Smooth muscle cell (in vitro differentiated cells): Measurements from ENCODE around the gene RAD23B. TPM values are rescaled to one million over a fixed set of nuclear protein-coding genes. Genes with fewer than 3 reads are reported as not detected.

Source experiments
- DNase-seq: peaks from one replicate; lab custom pipeline; 2025; ENCODE audit not compliant: unreplicated experiment; lab: John Stamatoyannopoulos, UW
- H2AFZ ChIP-seq: fragments of 200-600 bp; sonication (generic); 2 replicates; pipeline ENCODE4 v1.6.0; 2016; ENCODE audit warnings: antibody characterized with exemption, low read depth, mild to moderate bottlenecking
- H3F3A ChIP-seq: fragments of 200-600 bp; sonication (generic); 2 replicates; pipeline ENCODE4 v1.6.0; 2017; ENCODE audit warnings: antibody characterized with exemption, low read depth
- H3K27ac ChIP-seq: fragments of 200-600 bp; sonication (generic); 2 replicates; pipeline ENCODE4 v1.5.1; 2016; ENCODE audit warnings: low read depth, mild to moderate bottlenecking
- H3K27me3 ChIP-seq: fragments of 200-600 bp; sonication (generic); 2 replicates; pipeline ENCODE4 v1.6.1; 2016; ENCODE audit warnings: low read depth, mild to moderate bottlenecking
- H3K36me3 ChIP-seq: fragments of 200-600 bp; sonication (generic); 2 replicates; pipeline ENCODE4 v1.5.1; 2016; ENCODE audit warnings: low read depth
- H3K4me1 ChIP-seq: fragments of 200-600 bp; sonication (generic); 2 replicates; pipeline ENCODE4 v1.5.1; 2016; ENCODE audit warnings: low read depth
- H3K4me2 ChIP-seq: fragments of 200-600 bp; sonication (generic); 2 replicates; pipeline ENCODE4 v1.6.0; 2016; ENCODE audit warnings: mild to moderate bottlenecking
- H3K4me3 ChIP-seq: fragments of 200-600 bp; sonication (generic); 2 replicates; pipeline ENCODE4 v1.5.1; 2016; ENCODE audit warnings: mild to moderate bottlenecking
- H3K79me2 ChIP-seq: fragments of 200-600 bp; sonication (generic); 2 replicates; pipeline ENCODE4 v1.6.0; 2016; ENCODE audit warnings: low read depth, mild to moderate bottlenecking
- H3K9ac ChIP-seq: fragments of 200-600 bp; sonication (generic); 2 replicates; pipeline ENCODE4 v1.6.0; 2016; ENCODE audit warnings: low read depth
- H3K9me3 ChIP-seq: fragments of 200-600 bp; sonication (generic); replicated peaks from 2 replicates; pipeline ENCODE4 v1.5.1; 2016; ENCODE audit warnings: low read depth
- H4K20me1 ChIP-seq: fragments of 200-600 bp; sonication (generic); 2 replicates; pipeline ENCODE4 v1.6.0; 2016; ENCODE audit warnings: low read depth
- CTCF ChIP-seq: fragments of 200-600 bp; sonication (generic); IDR thresholded peaks from 2 replicates; pipeline ENCODE4 v1.5.1; 2017; ENCODE audit warnings: borderline replicate concordance, mild to moderate bottlenecking, antibody characterized with exemption; ENCODE audit not compliant: insufficient read depth, poor library complexity, severe bottlenecking
- WGBS: methylation state at CpG from one replicate; pipeline ENCODE4 v1.1.7; 2016; ENCODE audit warnings: low lambda C conversion rate; 5-methylcytosine and 5-hydroxymethylcytosine counted together
- polyA plus RNA-seq: library from polyadenylated mRNA; unstranded; fragments of >200 nt; fragmentation: Nextera tagmentation; extraction: Ambion mirVana; gene quantifications from 2 replicates; pipeline ENCODE4 v1.2.1, GENCODE V29; 2016
- total RNA-seq: library from RNA; depleted of rRNA; stranded (reverse); fragments of >200 nt; gene quantifications from 2 replicates; pipeline ENCODE4 v1.2.3, GENCODE V29; 2014

Gene RAD23B
- total and polyA plus RNA-seq, 2 experiments from 2014 or later = 11.0 to 112 TPM

- WGBS = 96% methylated on average over 7 of the region's 7 CpGs
- Histone ChIP-seq H3K79me2 (no peaks in the 10 kb centered on the region), H3K27me3 (no peaks in the 10 kb centered on the region), H3K4me2 (no peak overlapping the region), H3K4me1 (no peaks in the 10 kb centered on the region), H3K36me3 (no peaks in the 10 kb centered on the region), H4K20me1 (no peaks in the 10 kb centered on the region), H3K27ac (no peak overlapping the region), H3F3A (no peaks in the 10 kb centered on the region), H2AFZ (no peak overlapping the region), H3K9me3 (no peaks in the 10 kb centered on the region), H3K9ac (no peak overlapping the region), H3K4me3 (no peak overlapping the region)
- DNase-seq = no peak
- no peak for TF ChIP-seq CTCF
Observed at GRCh38 chr9:107266624-107267368, 16.3 kb upstream of the RAD23B start.

- Histone ChIP-seq H3K79me2 (no peaks in the 10 kb centered on the region), H3K4me3 (no peak overlapping the region), H4K20me1 (no peaks in the 10 kb centered on the region), H3K27ac (no peak overlapping the region), H3K4me1 (no peaks in the 10 kb centered on the region), H3F3A (no peaks in the 10 kb centered on the region), H3K36me3 (no peaks in the 10 kb centered on the region), H3K9me3 (no peaks in the 10 kb centered on the region), H3K27me3 (no peaks in the 10 kb centered on the region), H2AFZ (no peak overlapping the region), H3K4me2 (no peak overlapping the region), H3K9ac (no peak overlapping the region)
- TF ChIP-seq CTCF = no peak
- DNase-seq = no peak
- 94% methylated on average over 2 of the region's 2 CpGs for WGBS
Observed at GRCh38 chr9:107268560-107268959, 14.5 kb upstream of the RAD23B start.

GRCh38 chr9:107269254-107269653 lies 13.8 kb upstream of the RAD23B start:
- no peaks in the 10 kb centered on the region for H3K27me3 ChIP-seq
- TF ChIP-seq CTCF = no peak
- no peaks in the 10 kb centered on the region for H3K79me2 ChIP-seq
- no peak overlapping the region for H3K4me3 ChIP-seq
- WGBS = 91% methylated on average over 2 of the region's 2 CpGs
- H3K36me3 ChIP-seq = no peaks in the 10 kb centered on the region
- no peaks in the 10 kb centered on the region for H3F3A ChIP-seq
- H3K4me2 ChIP-seq = no peak overlapping the region
- H3K9ac ChIP-seq = no peak overlapping the region
- no peaks in the 10 kb centered on the region for H3K4me1 ChIP-seq
- DNase-seq = no peak
- H4K20me1 ChIP-seq = no peaks in the 10 kb centered on the region
- no peak overlapping the region for H2AFZ ChIP-seq
- no peaks in the 10 kb centered on the region for H3K9me3 ChIP-seq
- no peak overlapping the region for H3K27ac ChIP-seq

- Histone ChIP-seq H3K4me3 (no peak overlapping the region), H3F3A (no peaks in the 10 kb centered on the region), H3K4me2 (no peak overlapping the region), H2AFZ (no peak overlapping the region), H3K9me3 (no peaks in the 10 kb centered on the region), H3K36me3 (no peaks in the 10 kb centered on the region), H3K79me2 (no peaks in the 10 kb centered on the region), H3K27me3 (no peaks in the 10 kb centered on the region), H4K20me1 (no peaks in the 10 kb centered on the region), H3K27ac (no peak overlapping the region), H3K4me1 (no peaks in the 10 kb centered on the region), H3K9ac (no peak overlapping the region)
- DNase-seq = no peak
- TF ChIP-seq CTCF = no peak
- 72% methylated on average over 4 of the region's 4 CpGs for WGBS
Observed at GRCh38 chr9:107269681-107270080, 13.4 kb upstream of the RAD23B start.
